Esophagus squamous epithelium (tissue), 5 donors: ENCODE measurements around the gene SERPINA5. TPM values are rescaled to one million over a fixed set of nuclear protein-coding genes. Genes with fewer than 3 reads are reported as not detected.
A peak's percentile ranks its signal among the peaks of the same experiment; 100 is the strongest.

ENCODE experiments used
- DNase-seq: peaks from one replicate; lab custom pipeline; 2025; lab: John Stamatoyannopoulos, UW
- H3K27ac ChIP-seq, 4 donors: fragments of 200-600 bp; sonication (generic); one replicate each; pipeline ENCODE4 v1.5.1; 2016 to 2019; ENCODE audit warnings: mild to moderate bottlenecking in 1 of 4
- H3K27me3 ChIP-seq, 4 donors: fragments of 200-600 bp; sonication (generic); 1 replicate in 3 of 4; 2 replicates in 1 of 4; pipeline versions ENCODE4 v1.5.1 to v1.6.0; 2017 to 2021; ENCODE audit warnings: antibody characterized with exemption in 1 of 4
- H3K36me3 ChIP-seq, 3 donors: fragments of 200-600 bp; sonication (generic); one replicate each; pipeline ENCODE4 v1.5.1; 2016 to 2019
- H3K4me1 ChIP-seq, 3 donors: fragments of 200-600 bp; sonication (generic); one replicate each; pipeline ENCODE4 v1.5.1; 2017 to 2019
- H3K4me3 ChIP-seq, 4 donors: fragments of 200-600 bp; sonication (generic); 1 replicate in 3 of 4; 2 replicates in 1 of 4; pipeline ENCODE4 v1.5.1; 2016 to 2019; ENCODE audit warnings: mild to moderate bottlenecking in 2 of 4, moderate library complexity in 1 of 4
- H3K9me3 ChIP-seq, 3 donors: fragments of 200-600 bp; sonication (generic); one replicate each; pipeline ENCODE4 v1.5.1; 2016 to 2019
- CTCF ChIP-seq, 6 experiments: fragments of 450-650 bp in 4 of 6; fragments of 200-600 bp in 2 of 6; sonication (generic) in 2 of 6; IDR thresholded peaks; one replicate each; pipeline ENCODE4 v1.5.1; 2016 to 2019; ENCODE audit warnings: antibody characterized with exemption in 6 of 6, mild to moderate bottlenecking in 4 of 6, moderate library complexity in 4 of 6
- POLR2A ChIP-seq, 4 donors: fragments of 450-650 bp; IDR thresholded peaks; one replicate each; pipeline ENCODE4 v1.6.1; 2017; ENCODE audit warnings: antibody characterized with exemption in 4 of 4, mild to moderate bottlenecking in 4 of 4, moderate library complexity in 3 of 4
- WGBS, 2 donors: methylation state at CpG; one replicate each; pipeline ENCODE4 v1.1.5; 2018; 5-methylcytosine and 5-hydroxymethylcytosine counted together
- intact Hi-C: fragments of 100-400 bp; cut with DNase I; formaldehyde crosslinking; loops from one replicate; pipeline ENCODE4 v1.15.0; 2022
- total RNA-seq, 4 donors: library from RNA; depleted of rRNA; stranded (reverse); fragments of >200 nt; gene quantifications; one replicate each; pipeline ENCODE4 v1.1.0, GENCODE V29; 2016
- donor health status: DM: yes; HTN: yes; CAD: no.

The SERPINA5 gene
- total RNA-seq, 4 donors from 2014 or later = 0.12 to 0.38 (median 0.35) TPM; not detected in 1

DNA sequence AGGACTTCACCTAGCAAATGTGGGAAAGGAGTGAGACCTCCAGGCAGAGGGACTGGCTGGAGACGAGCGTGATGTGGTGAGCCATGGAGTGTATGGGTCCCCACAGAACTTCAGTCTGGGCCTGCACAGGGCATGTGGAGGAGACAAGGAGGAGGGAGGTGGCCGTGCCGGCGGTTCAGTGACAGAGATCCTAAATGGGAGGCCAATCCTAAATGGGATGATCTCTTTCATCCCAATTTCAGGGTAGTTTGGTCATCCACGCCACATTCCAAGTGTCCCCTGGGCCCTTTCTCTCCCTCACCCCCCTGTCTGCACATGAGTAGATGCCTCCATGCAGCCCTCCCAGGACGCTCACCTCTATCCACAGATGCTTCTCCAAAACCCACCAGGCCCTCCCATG, 13.2 kb downstream of the SERPINA5 start:
- H3K27ac ChIP-seq = no peak overlapping the region
- 92% methylated on average over 7 of the region's 7 CpGs for WGBS, 2 donors
- intact Hi-C loops = no loop called here
- H3K4me3 ChIP-seq = no peak overlapping the region
- peaks cover 10 to 12% (median 11%) of the 10 kb centered on the region in 3 donors for H3K4me1 ChIP-seq
- no peaks in the 10 kb centered on the region for H3K9me3 ChIP-seq
- H3K36me3 ChIP-seq = no peaks in the 10 kb centered on the region
- DNase-seq = no peak
- TF ChIP-seq CTCF (IDR thresholded peaks at IDR 0.05) (no peak), POLR2A (IDR thresholded peaks at IDR 0.05) (no peak)
- no peaks in the 10 kb centered on the region for H3K27me3 ChIP-seq

GRCh38 chr14:94595912-94596311, 14.7 kb downstream of the SERPINA5 start:
- no peak overlapping the region for H3K4me3 ChIP-seq
- DNase-seq = no peak
- TF ChIP-seq CTCF (IDR thresholded peaks at IDR 0.05) (no peak), POLR2A (IDR thresholded peaks at IDR 0.05) (no peak)
- no peak overlapping the region for H3K27ac ChIP-seq
- H3K9me3 ChIP-seq = no peaks in the 10 kb centered on the region
- H3K36me3 ChIP-seq = no peaks in the 10 kb centered on the region
- peaks cover 21 to 26% (median 26%) of the 10 kb centered on the region in 3 donors for H3K4me1 ChIP-seq
- 100% methylated on average over 1 to 2 of the region's 2 CpGs for WGBS, 2 donors
- H3K27me3 ChIP-seq = no peaks in the 10 kb centered on the region
- intact Hi-C loops = no loop called here

GRCh38 chr14:94596361-94596760, 15.1 kb downstream of the SERPINA5 start:
- intact Hi-C loops = no loop called here
- no peaks in the 10 kb centered on the region for H3K36me3 ChIP-seq
- H3K4me1 ChIP-seq = peaks cover 21 to 31% (median 26%) of the 10 kb centered on the region in 3 donors
- no peaks in the 10 kb centered on the region for H3K9me3 ChIP-seq
- no peak overlapping the region for H3K27ac ChIP-seq
- TF ChIP-seq POLR2A (IDR thresholded peaks at IDR 0.05) (no peak), CTCF (IDR thresholded peaks at IDR 0.05) (no peak)
- H3K27me3 ChIP-seq = no peaks in the 10 kb centered on the region
- no peak for DNase-seq
- no peak overlapping the region for H3K4me3 ChIP-seq
- 79 to 84% methylated on average over 9 of the region's 9 CpGs for WGBS, 2 donors

DNA sequence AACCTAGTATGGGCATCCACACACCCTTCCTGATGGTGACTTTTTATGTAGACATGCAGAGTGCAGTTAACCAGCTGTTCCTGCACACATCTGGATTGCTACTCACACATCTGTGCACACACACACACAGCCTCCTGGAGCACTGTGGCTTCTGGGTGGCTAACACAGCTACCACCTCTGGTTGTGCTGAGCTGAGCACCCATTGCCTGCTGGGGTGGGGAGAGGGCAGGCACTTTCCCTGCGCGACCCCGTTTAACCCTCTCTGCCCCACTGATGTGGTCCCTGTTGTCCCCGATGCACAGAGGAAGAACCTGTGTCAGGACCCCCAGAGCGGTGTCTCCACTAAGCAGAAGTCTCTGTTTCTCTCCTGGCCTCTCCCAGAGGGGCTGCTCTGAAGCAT, 16.6 kb downstream of the SERPINA5 start:
- H3K27ac ChIP-seq = no peak overlapping the region
- H3K4me1 ChIP-seq = peaks cover 29 to 45% (median 40%) of the 10 kb centered on the region in 3 donors
- TF ChIP-seq CTCF (IDR thresholded peaks at IDR 0.05) = no peak
- TF ChIP-seq POLR2A (IDR thresholded peaks at IDR 0.05) = no peak
- no peaks in the 10 kb centered on the region for H3K9me3 ChIP-seq
- H3K27me3 ChIP-seq = no peaks in the 10 kb centered on the region
- H3K36me3 ChIP-seq = no peaks in the 10 kb centered on the region
- DNase-seq = no peak
- no peak overlapping the region for H3K4me3 ChIP-seq
- 93 to 98% methylated on average over 5 of the region's 5 CpGs for WGBS, 2 donors
- intact Hi-C loops = no loop called here

- intact Hi-C loops = no loop called here
- no peak for DNase-seq
Observed at GRCh38 chr14:94598506-94598815, 17.2 kb downstream of the SERPINA5 start.

More at GRCh38 chr14:94598506-94598815, 17.2 kb downstream of the SERPINA5 start:
- H3K36me3 ChIP-seq = no peaks in the 10 kb centered on the region
- TF ChIP-seq CTCF (IDR thresholded peaks at IDR 0.05) = no peak
- no peak overlapping the region for H3K4me3 ChIP-seq
- no peaks in the 10 kb centered on the region for H3K9me3 ChIP-seq
- peak overlapping the region; percentile 71 to 83 (median 78) for H3K27ac ChIP-seq
- 65 to 70% methylated on average over 6 to 7 of the region's 7 CpGs for WGBS, 2 donors
- H3K27me3 ChIP-seq = no peaks in the 10 kb centered on the region
- peaks cover 29 to 46% (median 40%) of the 10 kb centered on the region in 3 donors for H3K4me1 ChIP-seq
